ENCODE results near the gene C3orf20.

C3orf20 gene

DNA sequence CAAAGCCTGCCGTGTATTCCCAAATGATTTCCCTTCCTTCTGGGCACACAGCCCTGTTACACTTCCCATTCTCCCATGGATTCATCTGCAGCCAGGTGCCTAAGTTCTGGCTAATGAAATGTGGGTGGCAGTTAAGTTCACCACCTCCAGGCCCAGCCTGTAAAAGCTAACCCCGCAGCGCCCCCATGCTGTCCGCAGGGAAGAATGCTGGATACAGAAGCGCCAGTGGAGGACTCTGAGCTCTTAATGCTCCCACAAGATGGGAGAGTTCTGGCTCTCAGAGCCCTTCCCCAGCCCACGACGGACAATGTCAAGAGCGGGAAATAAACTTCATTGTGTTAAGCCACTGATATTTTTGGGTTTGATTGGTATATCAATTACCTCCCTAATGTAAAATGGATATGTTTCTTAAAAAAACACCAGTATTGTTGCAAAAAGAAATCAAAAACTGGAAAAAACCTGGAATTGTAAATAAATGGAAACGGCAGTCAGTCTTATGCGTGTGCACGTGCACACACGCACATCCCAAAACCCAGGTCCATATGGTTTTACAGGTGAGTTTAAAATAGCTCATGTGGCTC, 106.1 kb downstream of the C3orf20 start:
- Histone ChIP-seq H3K27me3 (ENCODE audit: insufficient read depth, low read depth) (no peaks in the 10 kb centered on the region), H3K4me3 (IDR thresholded peaks at IDR 0.05; ENCODE audit: insufficient read depth, low read depth, low read length) (no peak overlapping the region), H3K27ac (no peak overlapping the region), H3K4me2 (no peak overlapping the region), H3K4me1 (ENCODE audit: low read depth, poor library complexity, severe bottlenecking) (no peaks in the 10 kb centered on the region), H2AFZ (ENCODE audit: low read depth) (no peak overlapping the region), H3K79me2 (ENCODE audit: insufficient read depth, low read depth) (no peaks in the 10 kb centered on the region), H3K36me3 (ENCODE audit: insufficient read depth) (no peaks in the 10 kb centered on the region), H3K9ac (no peak overlapping the region), H4K20me1 (ENCODE audit: insufficient read depth) (no peaks in the 10 kb centered on the region)
- TF ChIP-seq, protein P1, sequence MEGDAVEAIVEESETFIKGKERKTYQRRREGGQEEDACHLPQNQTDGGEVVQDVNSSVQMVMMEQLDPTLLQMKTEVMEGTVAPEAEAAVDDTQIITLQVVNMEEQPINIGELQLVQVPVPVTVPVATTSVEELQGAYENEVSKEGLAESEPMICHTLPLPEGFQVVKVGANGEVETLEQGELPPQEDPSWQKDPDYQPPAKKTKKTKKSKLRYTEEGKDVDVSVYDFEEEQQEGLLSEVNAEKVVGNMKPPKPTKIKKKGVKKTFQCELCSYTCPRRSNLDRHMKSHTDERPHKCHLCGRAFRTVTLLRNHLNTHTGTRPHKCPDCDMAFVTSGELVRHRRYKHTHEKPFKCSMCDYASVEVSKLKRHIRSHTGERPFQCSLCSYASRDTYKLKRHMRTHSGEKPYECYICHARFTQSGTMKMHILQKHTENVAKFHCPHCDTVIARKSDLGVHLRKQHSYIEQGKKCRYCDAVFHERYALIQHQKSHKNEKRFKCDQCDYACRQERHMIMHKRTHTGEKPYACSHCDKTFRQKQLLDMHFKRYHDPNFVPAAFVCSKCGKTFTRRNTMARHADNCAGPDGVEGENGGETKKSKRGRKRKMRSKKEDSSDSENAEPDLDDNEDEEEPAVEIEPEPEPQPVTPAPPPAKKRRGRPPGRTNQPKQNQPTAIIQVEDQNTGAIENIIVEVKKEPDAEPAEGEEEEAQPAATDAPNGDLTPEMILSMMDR (conservative IDR thresholded peaks at IDR 0.05; ENCODE audit: low read depth, low read length): no peak

DNA sequence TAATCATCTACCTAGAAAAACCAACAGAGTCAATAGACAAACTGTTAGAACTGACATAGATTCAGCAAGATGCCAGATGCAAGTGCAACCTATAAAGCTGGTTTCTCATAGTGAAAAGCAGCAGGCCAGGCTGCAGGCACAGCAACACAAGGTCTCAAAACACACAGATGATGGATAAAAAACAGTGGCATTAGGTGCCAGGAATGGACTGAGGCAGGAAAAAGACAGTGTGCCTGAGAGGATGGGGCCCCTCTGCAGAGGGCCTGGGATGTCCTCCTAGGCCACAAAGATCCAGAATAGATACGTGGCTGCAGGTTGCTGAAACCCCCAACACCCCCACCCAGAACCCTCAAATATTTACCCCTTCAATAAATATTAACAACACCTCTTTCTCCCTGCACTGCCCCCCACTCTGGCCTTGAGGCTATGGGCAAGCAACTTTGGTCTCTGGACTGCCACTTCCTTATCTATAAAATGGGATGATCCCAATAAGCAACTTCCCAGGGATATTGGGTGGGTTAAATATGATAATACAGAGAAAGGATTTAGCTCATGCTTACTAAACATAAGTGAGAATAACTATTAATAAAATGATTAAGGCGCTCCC, 108.6 kb downstream of the C3orf20 start:
- Histone ChIP-seq H3K4me1 (ENCODE audit: low read depth, poor library complexity, severe bottlenecking) (no peaks in the 10 kb centered on the region), H2AFZ (ENCODE audit: low read depth) (no peak overlapping the region), H3K36me3 (ENCODE audit: insufficient read depth) (no peaks in the 10 kb centered on the region), H3K27me3 (ENCODE audit: insufficient read depth, low read depth) (no peaks in the 10 kb centered on the region), H3K79me2 (ENCODE audit: insufficient read depth, low read depth) (no peaks in the 10 kb centered on the region), H3K9ac (no peak overlapping the region), H3K4me2 (no peak overlapping the region), H3K4me3 (IDR thresholded peaks at IDR 0.05; ENCODE audit: insufficient read depth, low read depth, low read length) (no peak overlapping the region), H4K20me1 (ENCODE audit: insufficient read depth) (no peaks in the 10 kb centered on the region), H3K27ac (no peak overlapping the region)
- TF ChIP-seq, protein P1 (conservative IDR thresholded peaks at IDR 0.05; ENCODE audit: low read depth, low read length): no peak

DNA sequence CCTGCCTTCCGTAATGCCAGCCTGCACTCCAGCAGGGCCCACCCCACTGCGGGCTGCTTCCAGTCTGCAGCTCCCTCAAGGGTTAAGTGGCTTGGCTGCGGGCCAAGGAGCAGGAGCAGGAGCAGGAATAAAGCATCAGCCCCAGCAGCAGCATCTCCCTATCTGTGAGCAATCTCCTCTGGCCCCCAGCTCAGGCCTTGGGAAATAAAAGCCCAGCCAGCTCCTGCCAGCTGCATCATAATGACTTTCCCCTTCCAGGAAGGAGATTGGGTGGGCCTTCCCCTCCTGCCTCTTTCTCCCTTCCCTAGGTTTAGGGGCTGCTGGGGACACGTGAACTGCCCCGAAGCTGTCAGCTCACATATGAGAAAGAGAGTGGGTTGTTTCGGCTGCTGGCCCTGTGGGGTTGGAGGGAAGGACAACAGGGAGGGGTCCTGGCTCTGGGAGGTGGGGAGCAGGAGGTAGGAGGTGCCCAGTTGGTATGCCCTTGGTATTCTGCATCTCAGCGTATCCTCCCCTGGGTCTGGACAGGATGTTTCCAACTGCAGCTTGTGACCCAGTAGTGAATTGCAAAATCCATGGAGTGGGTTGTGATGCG, 109.2 kb downstream of the C3orf20 start:
- Histone ChIP-seq H3K4me1 (ENCODE audit: low read depth, poor library complexity, severe bottlenecking) (no peaks in the 10 kb centered on the region), H3K4me3 (IDR thresholded peaks at IDR 0.05; ENCODE audit: insufficient read depth, low read depth, low read length) (no peak overlapping the region), H4K20me1 (ENCODE audit: insufficient read depth) (no peaks in the 10 kb centered on the region), H3K27ac (no peak overlapping the region), H2AFZ (ENCODE audit: low read depth) (no peak overlapping the region), H3K9ac (no peak overlapping the region), H3K36me3 (ENCODE audit: insufficient read depth) (no peaks in the 10 kb centered on the region), H3K27me3 (ENCODE audit: insufficient read depth, low read depth) (no peaks in the 10 kb centered on the region), H3K79me2 (ENCODE audit: insufficient read depth, low read depth) (no peaks in the 10 kb centered on the region), H3K4me2 (no peak overlapping the region)
- TF ChIP-seq, protein P1 (conservative IDR thresholded peaks at IDR 0.05; ENCODE audit: low read depth, low read length): no peak

DNA sequence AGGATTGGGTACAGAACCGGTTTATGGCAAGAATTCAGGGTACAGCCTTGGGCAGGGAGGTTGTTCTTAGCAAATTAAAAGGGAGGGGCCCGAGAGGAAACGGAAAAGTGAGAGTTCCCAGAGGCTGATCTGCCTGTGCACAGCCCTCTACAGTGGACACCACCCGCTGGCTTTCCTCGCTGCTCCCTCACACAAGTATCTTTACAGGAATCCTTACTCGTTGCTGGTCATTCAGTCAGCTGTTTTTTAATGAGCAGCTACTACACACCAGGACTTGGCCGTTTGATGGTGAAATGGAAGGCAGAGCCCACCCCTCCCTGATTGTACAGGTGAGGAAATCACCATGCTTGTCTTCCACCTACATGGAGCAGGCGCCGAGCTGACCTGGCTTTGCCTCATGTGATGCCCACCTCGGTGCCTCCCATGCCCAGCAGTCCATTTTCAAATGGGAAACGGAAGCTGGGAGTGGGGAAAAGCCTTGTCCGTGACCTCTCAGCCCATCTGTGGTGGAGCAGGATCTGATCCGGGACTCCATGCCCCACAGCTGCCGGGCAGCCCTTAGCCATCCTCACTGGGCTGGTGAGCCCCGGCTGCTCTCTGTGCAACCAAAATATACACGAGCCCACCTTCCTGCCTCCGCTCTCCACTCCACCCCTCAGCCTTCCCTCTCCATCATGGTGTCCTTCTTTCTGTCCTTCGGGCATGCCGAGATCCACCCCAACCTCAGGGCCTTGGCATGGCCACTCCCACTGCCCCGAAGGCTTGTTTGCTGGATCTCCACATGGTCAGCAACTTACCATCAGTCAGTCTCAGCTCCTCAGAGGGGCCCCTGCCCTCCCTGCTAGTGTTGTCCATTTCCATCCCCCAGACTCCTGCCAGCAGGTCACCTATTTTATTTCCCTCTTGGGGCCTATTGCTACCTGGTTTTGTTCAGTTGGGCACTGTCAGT, 110.5 kb downstream of the C3orf20 start:
- Histone ChIP-seq H3K4me3 (IDR thresholded peaks at IDR 0.05; ENCODE audit: insufficient read depth, low read depth, low read length) (no peak overlapping the region), H3K9ac (no peak overlapping the region), H3K27ac (no peak overlapping the region), H3K36me3 (ENCODE audit: insufficient read depth) (no peaks in the 10 kb centered on the region), H4K20me1 (ENCODE audit: insufficient read depth) (no peaks in the 10 kb centered on the region), H3K79me2 (ENCODE audit: insufficient read depth, low read depth) (no peaks in the 10 kb centered on the region), H3K27me3 (ENCODE audit: insufficient read depth, low read depth) (no peaks in the 10 kb centered on the region), H3K4me1 (ENCODE audit: low read depth, poor library complexity, severe bottlenecking) (no peaks in the 10 kb centered on the region), H2AFZ (ENCODE audit: low read depth) (no peak overlapping the region), H3K4me2 (no peak overlapping the region)
- TF ChIP-seq, protein P1 (conservative IDR thresholded peaks at IDR 0.05; ENCODE audit: low read depth, low read length): no peak
